GM12865 (cell line): ENCODE measurements around the gene RAC2.
A peak's percentile ranks its signal among the peaks of the same experiment; 100 is the strongest.

ENCODE experiments used
- DNase-seq: peaks from one replicate; pipeline ENCODE4 v3.0.0; 2010; ENCODE audit warnings: low read depth
- H3K4me3 ChIP-seq: 2 replicates; pipeline ENCODE4 v1.5.1; 2011; ENCODE audit warnings: mild to moderate bottlenecking, low read depth, low read length, control low read depth
- CTCF ChIP-seq: IDR thresholded peaks from 2 replicates; pipeline ENCODE4 v1.5.1; 2011; ENCODE audit warnings: low read length, control low read depth, low read depth, inconsistent platforms; ENCODE audit not compliant: insufficient read depth; ENCODE audit errors: missing control alignments

RAC2 gene

GRCh38 chr22:37270928-37271650 is 27.0 kb upstream of the RAC2 start:
- no peak overlapping the region for H3K4me3 ChIP-seq
- no peak for DNase-seq
- TF ChIP-seq CTCF = no peak

DNA sequence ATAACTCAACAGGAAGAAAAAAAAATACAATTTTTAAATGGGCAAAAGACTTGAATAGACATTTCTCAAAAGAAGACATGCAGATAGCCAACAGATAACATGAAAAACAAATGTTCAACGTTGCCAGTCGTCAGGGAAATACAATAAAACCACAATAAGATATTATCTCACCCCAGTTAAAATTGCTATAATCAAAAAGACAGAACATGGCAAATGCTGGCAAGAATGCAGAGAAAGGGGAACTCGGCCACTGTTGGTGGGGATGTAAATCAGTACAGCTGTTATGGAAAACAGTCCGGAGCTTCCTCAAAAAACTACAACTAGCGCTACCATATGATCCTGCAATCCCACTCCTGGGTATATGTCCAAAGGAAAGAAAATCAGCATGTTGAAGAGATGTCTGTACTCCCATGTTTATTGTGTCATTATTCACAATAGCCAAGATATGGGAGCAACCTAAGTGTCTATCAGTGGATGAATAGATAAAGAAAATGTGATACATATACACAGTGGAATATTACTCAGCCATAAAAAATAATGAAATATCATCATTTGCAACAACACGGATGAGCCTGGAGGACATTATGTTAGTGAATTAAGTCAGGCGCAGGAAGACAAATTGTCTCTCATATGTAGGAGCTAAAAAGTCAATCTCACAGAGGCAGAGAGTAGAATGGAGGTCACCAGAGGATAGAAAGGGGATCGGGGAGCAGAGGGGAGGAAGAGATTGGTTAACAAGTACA is 26.0 kb upstream of the RAC2 start:
- H3K4me3 ChIP-seq = no peak overlapping the region
- DNase-seq = no peak
- no peak for TF ChIP-seq CTCF

DNA sequence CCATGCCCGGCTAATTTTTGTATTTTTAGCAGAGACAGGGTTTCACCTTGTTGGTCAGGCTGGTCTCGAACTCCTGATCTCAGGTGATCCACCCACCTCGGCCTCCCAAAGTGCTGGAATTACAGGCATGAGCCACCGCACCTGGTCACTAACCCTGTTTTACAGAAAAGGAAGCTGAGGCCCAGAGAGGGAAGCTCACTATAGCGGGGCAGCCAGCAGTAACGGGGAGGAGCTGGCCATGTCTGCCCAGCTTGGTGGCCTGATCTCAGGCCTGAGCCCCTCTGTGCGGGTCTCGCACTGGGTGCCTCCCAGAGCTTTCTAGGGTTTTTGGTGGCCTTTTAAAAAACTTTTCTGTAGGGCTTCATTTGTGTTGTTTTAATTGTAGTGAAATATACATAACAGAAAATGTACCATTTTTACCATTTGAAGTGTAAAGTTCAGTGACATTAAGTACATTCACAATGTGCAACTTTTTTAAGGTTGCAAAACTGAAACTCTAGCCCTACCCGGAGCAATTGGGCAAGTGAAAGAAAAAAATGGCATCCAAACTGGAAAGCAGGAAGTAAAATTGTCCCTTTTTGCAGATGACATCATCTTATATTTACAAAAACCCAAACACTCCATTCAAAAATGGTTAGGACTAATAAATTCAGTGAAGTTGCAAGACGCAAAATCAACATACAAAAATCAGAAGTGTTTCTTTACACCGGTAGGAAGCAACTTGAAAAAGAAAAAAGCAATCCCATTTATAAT is 23.8 kb upstream of the RAC2 start:
- no peak for TF ChIP-seq CTCF
- H3K4me3 ChIP-seq = peak overlapping the region; percentile 87
- DNase-seq = peak; percentile 49

DNA sequence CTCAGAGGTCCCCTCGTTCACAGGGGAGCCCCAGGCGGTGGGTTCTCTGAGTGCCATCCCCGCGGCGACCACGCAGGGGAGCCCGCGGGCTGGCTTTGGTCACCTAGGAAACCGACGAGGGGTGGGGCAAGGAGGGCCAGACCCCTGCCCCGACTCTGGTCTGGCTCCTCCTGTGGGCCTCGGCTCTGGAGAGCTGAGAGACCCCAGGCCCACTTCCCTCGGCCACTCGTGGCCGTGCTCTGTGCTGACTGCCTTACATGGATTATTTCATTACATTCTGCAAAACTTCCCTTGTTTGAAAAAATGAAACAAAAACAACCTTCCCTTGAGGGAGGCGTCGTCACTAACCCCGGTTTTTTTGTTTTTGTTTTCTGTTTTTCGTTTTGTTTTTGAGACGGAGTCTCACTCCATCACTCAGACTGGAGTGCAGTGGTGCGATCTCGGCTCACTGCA is 23.1 kb upstream of the RAC2 start:
- peak overlapping the region; percentile 87 for H3K4me3 ChIP-seq
- DNase-seq = peak; percentile 72

DNA sequence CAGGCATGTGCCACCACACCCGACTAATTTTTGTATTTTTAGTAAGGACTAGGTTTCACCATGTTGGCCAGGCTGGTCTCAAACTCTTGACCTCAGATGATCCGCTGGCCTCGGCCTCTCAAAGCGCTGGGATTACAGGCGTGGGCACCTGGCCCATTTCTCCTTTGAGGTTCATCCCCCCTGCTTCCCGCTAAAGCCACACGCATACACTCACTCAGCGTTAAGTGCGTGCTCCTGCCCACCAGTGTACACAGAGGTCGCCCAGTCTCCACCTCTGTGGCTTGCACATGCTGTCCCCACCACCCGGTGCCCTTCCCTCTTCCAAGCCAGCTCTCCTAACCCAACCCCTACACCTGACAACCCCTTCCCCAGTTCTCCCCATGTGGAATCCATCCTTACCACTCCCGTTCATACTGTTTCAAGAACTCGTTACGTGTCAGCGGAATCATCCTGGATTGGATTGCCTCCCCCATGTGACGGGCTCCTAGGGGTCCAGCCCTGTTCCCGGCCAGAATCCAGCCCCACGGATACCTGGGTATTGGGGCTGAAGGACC is 22.6 kb upstream of the RAC2 start:
- H3K4me3 ChIP-seq = peak overlapping the region; percentile 87
- DNase-seq = no peak

More for the DNA sequence above, 23.1 kb upstream of the RAC2 start:
- TF ChIP-seq CTCF = peak; percentile 86

More for the DNA sequence above, 22.6 kb upstream of the RAC2 start:
- no peak for TF ChIP-seq CTCF
